Measurements from ENCODE around the gene ZRANB1. TPM values are rescaled to one million over a fixed set of nuclear protein-coding genes. Genes with fewer than 3 reads are reported as not detected.

Gene ZRANB1
- total RNA-seq, 1 donor from 2014 or later = 15.0 TPM

DNA sequence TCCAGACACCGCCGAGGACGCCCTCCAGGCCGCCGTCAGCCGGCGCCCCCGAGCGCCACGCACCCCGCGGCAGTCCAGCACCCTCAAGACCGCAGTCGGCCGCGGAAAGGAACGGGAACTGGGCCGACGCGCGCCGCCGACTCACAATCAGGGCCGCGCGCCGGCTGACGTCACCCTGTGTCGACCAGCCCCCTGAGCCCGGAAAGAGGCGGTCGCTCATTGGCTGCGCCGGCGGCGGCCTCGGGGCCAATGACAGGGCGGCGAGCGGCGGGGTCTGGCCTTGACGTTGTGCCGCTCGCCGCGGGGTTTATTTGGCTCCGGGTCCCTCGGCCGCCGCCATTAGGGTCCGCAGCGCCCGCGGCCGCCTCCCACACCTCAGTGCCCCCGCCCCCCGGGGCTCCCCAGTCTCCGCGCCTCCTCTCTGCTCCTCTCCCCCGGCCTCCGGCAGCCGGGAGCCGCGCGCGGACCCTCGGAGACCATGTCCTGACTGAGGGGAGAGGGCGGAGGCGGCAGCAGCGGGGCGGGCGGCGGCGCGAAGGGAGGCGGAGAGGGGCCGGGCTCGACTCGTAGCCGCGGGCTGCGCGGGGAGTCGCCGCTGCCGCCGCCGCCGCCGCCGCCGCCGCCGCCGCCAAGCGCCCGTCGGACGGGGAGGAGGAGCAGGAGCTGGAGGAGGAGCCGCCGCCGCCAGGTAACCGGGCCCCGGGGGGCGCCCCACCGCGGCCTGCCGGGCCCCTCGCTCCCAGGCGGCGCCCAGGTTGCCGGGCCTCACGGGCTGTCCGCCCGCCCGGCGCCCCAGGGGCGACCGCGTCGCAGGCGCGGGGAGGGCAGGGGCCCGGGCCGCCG lies 25.1 kb upstream of the ZRANB1 start:
- Histone ChIP-seq H3K4me3 (ENCODE audit: low read depth, low read length) (peak overlapping the region; percentile 73), H3K27me3 (ENCODE audit: control insufficient read depth, insufficient read depth, low read length) (no peaks in the 10 kb centered on the region), H3K36me3 (ENCODE audit: control insufficient read depth, insufficient read depth, low read length) (no peaks in the 10 kb centered on the region)
- peak; percentile 70 for DNase-seq (ENCODE audit: low read depth)
- TF ChIP-seq, protein P1, sequence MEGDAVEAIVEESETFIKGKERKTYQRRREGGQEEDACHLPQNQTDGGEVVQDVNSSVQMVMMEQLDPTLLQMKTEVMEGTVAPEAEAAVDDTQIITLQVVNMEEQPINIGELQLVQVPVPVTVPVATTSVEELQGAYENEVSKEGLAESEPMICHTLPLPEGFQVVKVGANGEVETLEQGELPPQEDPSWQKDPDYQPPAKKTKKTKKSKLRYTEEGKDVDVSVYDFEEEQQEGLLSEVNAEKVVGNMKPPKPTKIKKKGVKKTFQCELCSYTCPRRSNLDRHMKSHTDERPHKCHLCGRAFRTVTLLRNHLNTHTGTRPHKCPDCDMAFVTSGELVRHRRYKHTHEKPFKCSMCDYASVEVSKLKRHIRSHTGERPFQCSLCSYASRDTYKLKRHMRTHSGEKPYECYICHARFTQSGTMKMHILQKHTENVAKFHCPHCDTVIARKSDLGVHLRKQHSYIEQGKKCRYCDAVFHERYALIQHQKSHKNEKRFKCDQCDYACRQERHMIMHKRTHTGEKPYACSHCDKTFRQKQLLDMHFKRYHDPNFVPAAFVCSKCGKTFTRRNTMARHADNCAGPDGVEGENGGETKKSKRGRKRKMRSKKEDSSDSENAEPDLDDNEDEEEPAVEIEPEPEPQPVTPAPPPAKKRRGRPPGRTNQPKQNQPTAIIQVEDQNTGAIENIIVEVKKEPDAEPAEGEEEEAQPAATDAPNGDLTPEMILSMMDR (IDR thresholded peaks at IDR 0.05; ENCODE audit: insufficient read depth, low read length, poor library complexity, severe bottlenecking) = no peak

DNA sequence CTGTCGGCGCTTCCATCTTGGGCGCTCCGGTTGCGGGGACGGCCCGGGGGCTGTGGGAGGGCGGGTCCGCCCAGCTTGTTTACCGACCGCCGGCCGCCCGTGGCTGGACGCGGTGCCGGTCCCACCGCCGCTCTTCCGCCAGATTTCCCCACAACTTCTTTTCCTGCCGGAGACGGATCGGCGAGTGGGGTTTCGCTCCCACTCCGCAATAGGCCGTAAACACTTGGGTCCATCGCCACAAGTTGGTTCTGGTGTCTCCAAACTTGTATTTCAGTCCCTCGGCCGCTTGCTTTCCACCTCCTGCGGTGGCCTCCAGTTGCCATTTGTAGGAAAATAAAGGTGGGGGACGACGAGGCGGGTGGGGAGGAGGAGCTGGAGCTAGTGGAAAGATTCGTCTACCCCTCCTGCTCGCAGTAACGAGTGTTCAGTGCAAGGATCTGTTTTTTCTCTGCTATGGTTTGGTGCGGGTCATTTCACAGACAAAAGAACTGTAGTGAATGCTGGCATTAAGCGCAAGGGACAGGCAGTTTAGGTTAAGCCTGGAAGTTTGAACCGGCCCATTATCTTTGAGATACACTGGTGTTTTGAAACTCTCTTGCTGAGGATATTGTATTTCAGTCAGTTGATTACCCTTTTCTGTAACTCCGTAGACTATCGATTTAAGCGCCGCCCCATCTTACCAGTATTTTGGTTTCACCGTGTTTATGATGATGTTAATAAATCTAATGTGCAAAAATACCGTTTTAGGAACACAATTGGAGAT lies 24.3 kb upstream of the ZRANB1 start:
- TF ChIP-seq, protein P1 (IDR thresholded peaks at IDR 0.05; ENCODE audit: insufficient read depth, low read length, poor library complexity, severe bottlenecking) = no peak
- no peaks in the 10 kb centered on the region for H3K36me3 ChIP-seq (ENCODE audit: control insufficient read depth, insufficient read depth, low read length)
- no peaks in the 10 kb centered on the region for H3K27me3 ChIP-seq (ENCODE audit: control insufficient read depth, insufficient read depth, low read length)
- peak overlapping the region; percentile 73 for H3K4me3 ChIP-seq (ENCODE audit: low read depth, low read length)
- no peak for DNase-seq (ENCODE audit: low read depth)

DNA sequence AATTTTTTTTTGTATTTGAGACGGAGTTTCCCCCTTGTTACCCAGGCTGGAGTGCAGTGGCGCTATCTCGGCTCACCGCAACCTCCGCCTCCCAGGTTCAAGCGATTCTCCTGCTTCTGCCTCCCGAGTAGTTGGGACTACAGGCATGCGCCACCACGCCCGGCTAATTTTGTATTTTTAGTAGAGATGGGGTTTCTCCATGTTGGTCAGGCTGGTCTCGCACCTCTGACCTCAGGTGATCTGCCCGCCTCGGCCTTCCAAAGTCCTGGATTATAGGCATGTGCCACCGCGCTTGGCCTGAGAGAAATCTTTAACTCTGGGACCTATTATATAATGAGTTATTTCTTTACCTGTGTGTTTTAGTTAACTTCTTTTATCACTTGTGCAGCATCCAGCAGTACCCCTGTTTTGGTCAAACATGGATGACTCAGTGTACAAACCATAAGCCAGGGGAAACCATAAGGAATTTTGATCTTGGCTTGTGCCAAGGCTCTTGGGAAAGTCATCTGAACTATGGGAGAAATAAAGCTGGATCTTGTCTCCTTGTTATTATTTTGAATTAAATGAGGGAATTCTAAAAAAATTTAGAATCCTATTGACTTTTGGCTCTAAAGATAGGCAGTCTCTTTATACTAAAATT lies 23.6 kb upstream of the ZRANB1 start:
- Histone ChIP-seq H3K27me3 (ENCODE audit: control insufficient read depth, insufficient read depth, low read length) (no peaks in the 10 kb centered on the region), H3K4me3 (ENCODE audit: low read depth, low read length) (peak overlapping the region; percentile 73), H3K36me3 (ENCODE audit: control insufficient read depth, insufficient read depth, low read length) (no peaks in the 10 kb centered on the region)
- TF ChIP-seq, protein P1 (IDR thresholded peaks at IDR 0.05; ENCODE audit: insufficient read depth, low read length, poor library complexity, severe bottlenecking) = no peak
- DNase-seq (ENCODE audit: low read depth) = no peak

DNA sequence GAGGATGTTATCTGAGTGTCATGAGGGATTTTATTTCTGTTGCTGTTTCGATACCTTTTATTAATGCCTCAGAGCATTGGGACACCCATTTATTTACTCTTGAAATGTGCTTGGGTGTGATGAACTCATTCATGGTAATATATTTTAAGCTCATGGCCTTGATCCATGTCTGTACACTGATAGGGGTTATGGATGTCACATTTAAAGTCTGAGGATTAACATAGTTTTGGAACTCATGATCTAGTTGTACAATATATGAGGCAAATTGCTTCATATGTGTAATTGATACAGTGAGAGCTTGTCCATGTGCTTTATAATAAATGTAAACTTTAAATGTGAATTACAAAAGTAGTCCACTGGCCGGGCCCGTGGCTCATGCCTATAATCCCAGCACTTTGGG lies 23.0 kb upstream of the ZRANB1 start:
- no peaks in the 10 kb centered on the region for H3K27me3 ChIP-seq (ENCODE audit: control insufficient read depth, insufficient read depth, low read length)
- no peaks in the 10 kb centered on the region for H3K36me3 ChIP-seq (ENCODE audit: control insufficient read depth, insufficient read depth, low read length)
- no peak overlapping the region for H3K4me3 ChIP-seq (ENCODE audit: low read depth, low read length)
- TF ChIP-seq, protein P1 (IDR thresholded peaks at IDR 0.05; ENCODE audit: insufficient read depth, low read length, poor library complexity, severe bottlenecking) = no peak
- no peak for DNase-seq (ENCODE audit: low read depth)

DNA sequence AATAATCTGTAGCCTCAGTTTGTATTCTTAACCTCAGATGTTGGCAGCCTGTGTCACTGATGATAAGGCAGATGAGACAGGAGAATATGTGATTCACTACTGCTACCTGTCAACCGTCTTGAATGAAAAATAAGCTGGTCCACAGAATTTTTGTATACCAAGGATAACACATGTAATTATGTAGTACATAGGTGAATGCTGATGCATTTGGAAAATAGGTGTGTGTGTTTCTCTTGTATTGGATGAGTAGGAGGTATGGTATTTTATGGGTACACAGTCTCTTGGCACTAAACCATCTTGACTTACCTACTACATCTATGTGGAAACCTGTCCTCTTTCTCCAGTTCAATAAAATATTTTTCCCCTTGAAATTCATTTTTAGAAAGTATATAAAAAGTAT lies 20.7 kb upstream of the ZRANB1 start:
- TF ChIP-seq, protein P1 (IDR thresholded peaks at IDR 0.05; ENCODE audit: insufficient read depth, low read length, poor library complexity, severe bottlenecking) = no peak
- no peak for DNase-seq (ENCODE audit: low read depth)

More for the DNA sequence above, 20.7 kb upstream of the ZRANB1 start:
- no peak overlapping the region for H3K4me3 ChIP-seq (ENCODE audit: low read depth, low read length)
- H3K27me3 ChIP-seq (ENCODE audit: control insufficient read depth, insufficient read depth, low read length) = no peaks in the 10 kb centered on the region
- H3K36me3 ChIP-seq (ENCODE audit: control insufficient read depth, insufficient read depth, low read length) = no peaks in the 10 kb centered on the region
